SK-N-SH treated with all-trans-retinoic acid at 6 μM for 48 hours (cell line): ENCODE measurements around the gene PLXNA4.

Experiments
- ATAC-seq: fragments of 200-7000 bp; cut with Tn5 transposase; 3 replicates; pipeline ENCODE4 v1.9.1; 2020; ENCODE audit warnings: mild to moderate bottlenecking, moderate library complexity
- ARNTL ChIP-seq: fragments of 450-650 bp; formaldehyde crosslinking; IDR thresholded peaks from 2 replicates; pipeline ENCODE4 v1.5.0; 2020; ENCODE audit warnings: low read depth, mild to moderate bottlenecking, moderate library complexity, borderline replicate concordance
- BACH2 ChIP-seq: fragments of 250-450 bp; sonication (Bioruptor Pico); IDR thresholded peaks from 2 replicates; pipeline ENCODE4 v1.9.0; 2021; ENCODE audit warnings: mild to moderate bottlenecking, borderline replicate concordance
- CREB5 ChIP-seq: fragments of 250-450 bp; sonication (Bioruptor Pico); IDR thresholded peaks from 2 replicates; pipeline ENCODE4 v1.5.1; 2020; ENCODE audit warnings: low read depth, mild to moderate bottlenecking, moderate library complexity
- CSDC2 ChIP-seq: fragments of 250-450 bp; sonication (Bioruptor Pico); IDR thresholded peaks from 2 replicates; pipeline ENCODE4 v1.5.0; 2020; ENCODE audit warnings: mild to moderate bottlenecking, moderate library complexity
- CSRNP3 ChIP-seq: fragments of 250-450 bp; sonication (Bioruptor Pico); IDR thresholded peaks from 2 replicates; pipeline ENCODE4 v1.5.1; 2021; ENCODE audit warnings: mild to moderate bottlenecking, moderate library complexity
- GLIS3 ChIP-seq: fragments of 250-450 bp; sonication (Bioruptor Pico); IDR thresholded peaks from 2 replicates; pipeline ENCODE4 v1.5.0; 2020; ENCODE audit warnings: mild to moderate bottlenecking, moderate library complexity
- ISL1 ChIP-seq: fragments of 250-450 bp; sonication (Bioruptor Pico); IDR thresholded peaks from 2 replicates; pipeline ENCODE4 v2.1.2; 2022; ENCODE audit warnings: mild to moderate bottlenecking, moderate library complexity
- OSR1 ChIP-seq: fragments of 250-450 bp; sonication (Bioruptor Pico); IDR thresholded peaks from 2 replicates; pipeline ENCODE4 v1.8.0; 2022; ENCODE audit warnings: moderate library complexity, mild to moderate bottlenecking, inconsistent platforms
- PATZ1 ChIP-seq: fragments of 250-450 bp; sonication (Bioruptor Pico); IDR thresholded peaks from 2 replicates; pipeline ENCODE4 v1.8.0; 2020; ENCODE audit warnings: mild to moderate bottlenecking, moderate library complexity, borderline replicate concordance
- POU6F1 ChIP-seq: fragments of 250-450 bp; sonication (Bioruptor Pico); IDR thresholded peaks from 2 replicates; pipeline ENCODE4 v1.8.0; 2021; ENCODE audit warnings: low read depth, mild to moderate bottlenecking, moderate library complexity, borderline replicate concordance
- PPARA ChIP-seq: fragments of 250-450 bp; sonication (Bioruptor Pico); IDR thresholded peaks from 2 replicates; pipeline ENCODE4 v1.5.0; 2020; ENCODE audit warnings: mild to moderate bottlenecking, borderline replicate concordance
- RARB ChIP-seq: fragments of 250-450 bp; sonication (Bioruptor Pico); IDR thresholded peaks from 2 replicates; pipeline ENCODE4 v1.8.0; 2021; ENCODE audit warnings: mild to moderate bottlenecking, moderate library complexity
- SNAI2 ChIP-seq: fragments of 250-450 bp; sonication (Bioruptor Pico); IDR thresholded peaks from 2 replicates; pipeline ENCODE4 v1.5.0; 2020; ENCODE audit warnings: mild to moderate bottlenecking, moderate library complexity
- TCF4 ChIP-seq: fragments of 250-450 bp; sonication (Bioruptor Pico); IDR thresholded peaks from 2 replicates; pipeline ENCODE4 v1.8.0; 2021; ENCODE audit warnings: mild to moderate bottlenecking, moderate library complexity, borderline replicate concordance
- TSHZ2 ChIP-seq: fragments of 250-450 bp; sonication (Bioruptor Pico); IDR thresholded peaks from 2 replicates; pipeline ENCODE4 v1.5.0; 2020; ENCODE audit warnings: mild to moderate bottlenecking, moderate library complexity
- ZC3H10 ChIP-seq: fragments of 250-450 bp; sonication (Bioruptor Pico); IDR thresholded peaks from 2 replicates; pipeline ENCODE4 v1.5.1; 2021; ENCODE audit warnings: mild to moderate bottlenecking, moderate library complexity
- ZNF565 ChIP-seq: fragments of 450-650 bp; formaldehyde crosslinking; conservative IDR thresholded peaks from 2 replicates; pipeline ENCODE4 v1.5.0; 2020; ENCODE audit warnings: low read depth, mild to moderate bottlenecking, moderate library complexity
- ZNF8 ChIP-seq: fragments of 450-650 bp; formaldehyde crosslinking; IDR thresholded peaks from 2 replicates; pipeline ENCODE4 v1.5.0; 2020; ENCODE audit warnings: mild to moderate bottlenecking, moderate library complexity

PLXNA4 gene

GRCh38 chr7:132109769-132110168 lies 466.5 kb downstream of the PLXNA4 start (continued):
- TF ChIP-seq BACH2 (CRISPR knock-in tag), result no peak
- TF ChIP-seq ZNF565 (CRISPR knock-in tag), result no peak
- no peak for TF ChIP-seq OSR1 (CRISPR knock-in tag)
- no peak for TF ChIP-seq RARB

GRCh38 chr7:132108563-132108962 lies 467.7 kb downstream of the PLXNA4 start:
- TF ChIP-seq CREB5 (no peak), PPARA (CRISPR knock-in tag) (no peak), PATZ1 (CRISPR knock-in tag) (no peak), ARNTL (no peak), POU6F1 (no peak), ISL1 (CRISPR knock-in tag) (no peak), OSR1 (CRISPR knock-in tag) (no peak)
- ATAC-seq, result no peak

GRCh38 chr7:132106491-132106890 lies 469.8 kb downstream of the PLXNA4 start:
- no peak for ATAC-seq
- TF ChIP-seq SNAI2 (CRISPR knock-in tag) (no peak), TCF4 (CRISPR knock-in tag) (no peak), CSDC2 (CRISPR knock-in tag) (no peak), ZNF8 (CRISPR knock-in tag) (no peak), TSHZ2 (no peak), ZNF565 (CRISPR knock-in tag) (no peak), ZC3H10 (CRISPR knock-in tag) (no peak), CSRNP3 (no peak), RARB (no peak), GLIS3 (CRISPR knock-in tag) (no peak), ARNTL (no peak), CREB5 (no peak), PATZ1 (CRISPR knock-in tag) (no peak)
